ENCODE results near the gene EMD. TPM values are rescaled to one million over a fixed set of nuclear protein-coding genes. Genes with fewer than 3 reads are reported as not detected.

EMD gene
- total RNA-seq, 1 donor from 2014 or later: 18.3 TPM

DNA sequence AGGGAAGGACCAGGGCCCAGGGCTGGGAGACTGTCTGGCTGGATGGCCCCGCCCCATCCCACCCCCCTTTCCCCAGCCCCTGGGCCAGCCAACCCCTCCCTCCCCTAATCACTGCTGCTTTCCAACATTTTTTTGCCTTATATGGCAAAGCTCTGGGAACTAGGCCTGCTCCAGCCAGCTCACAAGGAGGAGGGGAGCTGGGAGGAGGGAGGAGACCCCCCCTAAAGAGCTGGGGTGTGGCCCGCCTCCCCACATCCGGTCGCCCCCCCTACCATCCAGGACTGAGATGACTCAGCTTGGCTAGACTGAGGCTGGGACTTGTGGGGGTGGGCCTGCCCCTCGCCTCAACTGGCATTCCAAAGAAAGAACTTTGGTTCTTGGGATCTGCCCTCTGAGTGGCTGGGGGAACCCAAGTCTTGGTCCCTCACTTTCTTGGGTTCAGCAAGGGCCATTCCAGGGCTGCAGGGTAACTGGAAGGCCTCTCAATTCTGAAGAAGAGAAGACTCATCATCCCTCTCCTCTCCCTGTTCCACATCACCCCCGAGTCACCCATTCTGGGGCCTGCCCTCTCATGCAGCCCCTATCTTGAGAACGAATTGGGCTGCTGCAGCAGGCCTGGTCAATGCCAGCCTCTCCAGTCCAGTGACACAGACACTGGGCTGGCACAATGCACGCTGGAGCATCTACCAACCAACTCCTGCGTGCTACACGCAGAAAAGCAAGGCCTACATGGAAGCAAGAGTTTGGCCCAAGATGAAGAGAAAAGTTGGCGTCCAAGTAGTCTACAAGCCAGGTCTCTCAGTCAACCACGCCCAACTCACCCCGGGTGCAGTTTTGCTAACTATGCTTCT lies 9.4 kb upstream of the EMD start:
- H3K9me3 ChIP-seq (ENCODE audit: low read depth): no peaks in the 10 kb centered on the region
- H4K20me1 ChIP-seq (ENCODE audit: low read depth): peaks cover 47% of the 10 kb centered on the region

DNA sequence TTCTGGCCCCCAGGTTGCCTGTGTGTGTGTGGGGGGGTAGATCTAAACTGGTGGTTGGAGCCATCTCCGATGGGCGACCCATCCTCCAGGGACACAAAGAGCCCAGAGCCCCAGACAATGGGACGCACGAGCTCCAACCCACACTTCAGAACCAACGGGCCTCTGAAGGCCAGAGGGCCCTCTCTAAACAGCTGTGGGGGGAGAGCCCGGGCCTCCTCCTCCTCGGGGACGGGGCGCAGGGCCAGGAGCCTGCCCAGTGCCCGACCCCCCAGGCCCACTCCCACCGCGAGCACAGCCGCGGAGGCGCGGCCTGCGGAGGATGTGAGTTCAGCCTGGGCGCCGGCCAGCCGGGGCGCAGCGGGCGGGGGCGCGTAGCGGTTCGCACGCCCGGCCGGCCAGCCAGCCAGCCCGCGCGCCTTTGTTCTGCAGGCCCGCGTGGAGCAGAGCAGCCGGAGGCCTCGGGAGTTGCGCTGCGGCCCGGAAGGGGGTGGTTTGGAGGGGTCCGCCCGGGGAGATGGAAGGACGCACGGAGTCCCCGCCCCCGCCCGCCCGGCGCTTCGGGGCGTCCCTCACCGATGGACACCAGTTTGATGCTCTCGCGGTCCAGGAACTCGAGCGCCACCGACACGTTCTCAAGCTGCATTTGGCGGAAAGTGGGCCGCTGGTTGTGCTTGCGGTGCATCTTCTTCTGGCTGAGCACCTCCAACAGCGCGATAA lies 8.6 kb upstream of the EMD start:
- Histone ChIP-seq H3K27ac (peak overlapping the region; percentile 65), H2AFZ (replicated peaks) (no peak overlapping the region), H3K36me3 (no peaks in the 10 kb centered on the region), H3K9ac (peak overlapping the region; percentile 77), H3K4me2 (peak overlapping the region; percentile 92), H3K27me3 (peaks cover 15% of the 10 kb centered on the region), H3K79me2 (ENCODE audit: low read depth) (peaks cover 57% of the 10 kb centered on the region), H4K20me1 (ENCODE audit: low read depth) (peaks cover 39% of the 10 kb centered on the region), H3K4me1 (no peaks in the 10 kb centered on the region), H3K4me3 (peak overlapping the region; percentile 86), H3K9me3 (ENCODE audit: low read depth) (no peaks in the 10 kb centered on the region), H3F3A (ENCODE audit: low read depth) (peaks cover 8% of the 10 kb centered on the region)
- Mint-ChIP-seq H3K4me1 (peaks cover 4% of the 10 kb centered on the region), H3K36me3 (no peaks in the 10 kb centered on the region), H3K4me3 (peak overlapping the region; percentile 93), H3K9me3 (peaks cover 15% of the 10 kb centered on the region), H3K27me3 (ENCODE audit: insufficient read depth, low read depth) (peaks cover 21% of the 10 kb centered on the region), H3K27ac (peak overlapping the region; percentile 99)
- TF ChIP-seq, protein P1, sequence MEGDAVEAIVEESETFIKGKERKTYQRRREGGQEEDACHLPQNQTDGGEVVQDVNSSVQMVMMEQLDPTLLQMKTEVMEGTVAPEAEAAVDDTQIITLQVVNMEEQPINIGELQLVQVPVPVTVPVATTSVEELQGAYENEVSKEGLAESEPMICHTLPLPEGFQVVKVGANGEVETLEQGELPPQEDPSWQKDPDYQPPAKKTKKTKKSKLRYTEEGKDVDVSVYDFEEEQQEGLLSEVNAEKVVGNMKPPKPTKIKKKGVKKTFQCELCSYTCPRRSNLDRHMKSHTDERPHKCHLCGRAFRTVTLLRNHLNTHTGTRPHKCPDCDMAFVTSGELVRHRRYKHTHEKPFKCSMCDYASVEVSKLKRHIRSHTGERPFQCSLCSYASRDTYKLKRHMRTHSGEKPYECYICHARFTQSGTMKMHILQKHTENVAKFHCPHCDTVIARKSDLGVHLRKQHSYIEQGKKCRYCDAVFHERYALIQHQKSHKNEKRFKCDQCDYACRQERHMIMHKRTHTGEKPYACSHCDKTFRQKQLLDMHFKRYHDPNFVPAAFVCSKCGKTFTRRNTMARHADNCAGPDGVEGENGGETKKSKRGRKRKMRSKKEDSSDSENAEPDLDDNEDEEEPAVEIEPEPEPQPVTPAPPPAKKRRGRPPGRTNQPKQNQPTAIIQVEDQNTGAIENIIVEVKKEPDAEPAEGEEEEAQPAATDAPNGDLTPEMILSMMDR (IDR thresholded peaks at IDR 0.05): no peak
- TF ChIP-seq EZH2 (IDR thresholded peaks at IDR 0.05) (no peak), EZH2phosphoT487 (IDR thresholded peaks at IDR 0.05) (no peak)
- DNase-seq (ENCODE audit: low spot score): peak; percentile 50

More for the DNA sequence above, 9.4 kb upstream of the EMD start:
- Histone ChIP-seq H3K9ac (peak overlapping the region; percentile 77), H2AFZ (replicated peaks) (no peak overlapping the region), H3K27ac (peak overlapping the region; percentile 87), H3K4me3 (peak overlapping the region; percentile 86), H3F3A (ENCODE audit: low read depth) (peaks cover 1% of the 10 kb centered on the region), H3K79me2 (ENCODE audit: low read depth) (peaks cover 58% of the 10 kb centered on the region), H3K36me3 (no peaks in the 10 kb centered on the region), H3K4me2 (peak overlapping the region; percentile 92), H3K27me3 (peaks cover 8% of the 10 kb centered on the region), H3K4me1 (no peaks in the 10 kb centered on the region)
- peaks cover 2% of the 10 kb centered on the region for H3K36me3 Mint-ChIP-seq
- peaks cover 13% of the 10 kb centered on the region for H3K9me3 Mint-ChIP-seq
- H3K27me3 Mint-ChIP-seq (ENCODE audit: insufficient read depth, low read depth): peaks cover 22% of the 10 kb centered on the region
- peak; percentile 89 for DNase-seq (ENCODE audit: low spot score)
- peak overlapping the region; percentile 93 for H3K4me3 Mint-ChIP-seq
- H3K4me1 Mint-ChIP-seq: peaks cover 4% of the 10 kb centered on the region
- TF ChIP-seq, protein P1 (IDR thresholded peaks at IDR 0.05): no peak
- TF ChIP-seq EZH2phosphoT487 (IDR thresholded peaks at IDR 0.05) (no peak), EZH2 (IDR thresholded peaks at IDR 0.05) (no peak)
- H3K27ac Mint-ChIP-seq: peak overlapping the region; percentile 99

GRCh38 chrX:154371017-154371788 lies 7.9 kb upstream of the EMD start:
- H3K4me1 Mint-ChIP-seq: peaks cover 4% of the 10 kb centered on the region
- H3K4me3 Mint-ChIP-seq: peak overlapping the region; percentile 88
- TF ChIP-seq EZH2phosphoT487 (IDR thresholded peaks at IDR 0.05): no peak
- TF ChIP-seq, protein P1 (IDR thresholded peaks at IDR 0.05): no peak
- no peak for TF ChIP-seq EZH2 (IDR thresholded peaks at IDR 0.05)
- Histone ChIP-seq H3K27ac (peak overlapping the region; percentile 65), H3K4me2 (peak overlapping the region; percentile 92), H3K79me2 (ENCODE audit: low read depth) (peaks cover 49% of the 10 kb centered on the region), H3K9ac (peak overlapping the region; percentile 77), H3K9me3 (ENCODE audit: low read depth) (no peaks in the 10 kb centered on the region), H2AFZ (replicated peaks) (no peak overlapping the region), H3K4me3 (peak overlapping the region; percentile 86), H3K27me3 (peaks cover 16% of the 10 kb centered on the region), H3K36me3 (no peaks in the 10 kb centered on the region), H4K20me1 (ENCODE audit: low read depth) (peaks cover 33% of the 10 kb centered on the region), H3K4me1 (no peaks in the 10 kb centered on the region), H3F3A (ENCODE audit: low read depth) (peaks cover 8% of the 10 kb centered on the region)
- peak; percentile 93 for DNase-seq (ENCODE audit: low spot score)
- H3K36me3 Mint-ChIP-seq: no peaks in the 10 kb centered on the region
- H3K27me3 Mint-ChIP-seq (ENCODE audit: insufficient read depth, low read depth): peaks cover 19% of the 10 kb centered on the region
- no peak overlapping the region for H3K27ac Mint-ChIP-seq
- H3K9me3 Mint-ChIP-seq: peaks cover 13% of the 10 kb centered on the region

Measured in neural progenitor cell (in vitro differentiated cells).